ENCODE measurements around the gene ART3. TPM values are rescaled to one million over a fixed set of nuclear protein-coding genes. Genes with fewer than 3 reads are reported as not detected.

The ART3 gene
- total RNA-seq, 1 experiment from 2014 or later, result not detected

DNA sequence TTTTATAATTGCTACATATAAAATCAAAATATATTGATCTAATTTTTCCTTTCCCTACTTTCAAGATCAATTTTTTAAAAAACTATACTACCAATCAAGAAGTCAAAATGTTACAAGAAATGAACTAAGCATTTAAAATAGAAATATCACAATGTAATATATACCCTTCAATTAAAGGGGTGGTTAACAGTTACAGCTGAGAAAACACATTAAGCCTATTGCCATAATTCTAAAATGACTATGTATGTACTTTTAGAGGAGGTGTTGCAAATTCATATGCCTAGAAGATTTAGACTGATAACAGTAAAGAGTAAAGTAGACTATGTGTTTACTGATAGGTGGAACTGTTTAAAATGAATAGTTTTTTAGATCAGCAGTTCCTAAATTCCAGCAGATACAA lies 70.0 kb downstream of the ART3 start:
- Mint-ChIP-seq H3K4me3 (ENCODE audit: unreplicated experiment) (no peak overlapping the region), H3K36me3 (ENCODE audit: insufficient read depth, unreplicated experiment) (peaks cover 33% of the 10 kb centered on the region), H3K4me1 (ENCODE audit: low read depth, unreplicated experiment) (peaks cover 5% of the 10 kb centered on the region), H3K27ac (ENCODE audit: unreplicated experiment) (no peak overlapping the region), H3K27me3 (ENCODE audit: insufficient read depth, unreplicated experiment) (no peaks in the 10 kb centered on the region), H3K9me3 (ENCODE audit: unreplicated experiment) (no peaks in the 10 kb centered on the region)
- ChIA-PET POLR2A (no interaction called here), CTCF (no interaction called here)
- H3K36me3 ChIP-seq (ENCODE audit: control insufficient read depth, insufficient read depth, low read length), result no peaks in the 10 kb centered on the region
- H3K4me3 ChIP-seq (ENCODE audit: low read depth, low read length), result no peak overlapping the region
- H3K27me3 ChIP-seq (replicated peaks; ENCODE audit: control insufficient read depth, insufficient read depth, low read length), result no peaks in the 10 kb centered on the region
- intact Hi-C loops (cut with micrococcal nuclease; ENCODE audit: unreplicated experiment), result no loop called here
- H3K4me1 ChIP-seq, result 0 out of 2 replicates have a peak, but pooled peaks cover 5% of the 10 kb centered on the region
- no peaks in the 10 kb centered on the region for H3K9me3 ChIP-seq
- no TSS peak for BruUV-seq (replicated peaks)
- no peak for DNase-seq
- TF ChIP-seq, protein P1, sequence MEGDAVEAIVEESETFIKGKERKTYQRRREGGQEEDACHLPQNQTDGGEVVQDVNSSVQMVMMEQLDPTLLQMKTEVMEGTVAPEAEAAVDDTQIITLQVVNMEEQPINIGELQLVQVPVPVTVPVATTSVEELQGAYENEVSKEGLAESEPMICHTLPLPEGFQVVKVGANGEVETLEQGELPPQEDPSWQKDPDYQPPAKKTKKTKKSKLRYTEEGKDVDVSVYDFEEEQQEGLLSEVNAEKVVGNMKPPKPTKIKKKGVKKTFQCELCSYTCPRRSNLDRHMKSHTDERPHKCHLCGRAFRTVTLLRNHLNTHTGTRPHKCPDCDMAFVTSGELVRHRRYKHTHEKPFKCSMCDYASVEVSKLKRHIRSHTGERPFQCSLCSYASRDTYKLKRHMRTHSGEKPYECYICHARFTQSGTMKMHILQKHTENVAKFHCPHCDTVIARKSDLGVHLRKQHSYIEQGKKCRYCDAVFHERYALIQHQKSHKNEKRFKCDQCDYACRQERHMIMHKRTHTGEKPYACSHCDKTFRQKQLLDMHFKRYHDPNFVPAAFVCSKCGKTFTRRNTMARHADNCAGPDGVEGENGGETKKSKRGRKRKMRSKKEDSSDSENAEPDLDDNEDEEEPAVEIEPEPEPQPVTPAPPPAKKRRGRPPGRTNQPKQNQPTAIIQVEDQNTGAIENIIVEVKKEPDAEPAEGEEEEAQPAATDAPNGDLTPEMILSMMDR (IDR thresholded peaks at IDR 0.05; ENCODE audit: insufficient read depth in 1 of 2, low read depth in 1 of 2, low read length in 1 of 2, severe bottlenecking in 1 of 2, unreplicated experiment in 1 of 2), result no peak

DNA sequence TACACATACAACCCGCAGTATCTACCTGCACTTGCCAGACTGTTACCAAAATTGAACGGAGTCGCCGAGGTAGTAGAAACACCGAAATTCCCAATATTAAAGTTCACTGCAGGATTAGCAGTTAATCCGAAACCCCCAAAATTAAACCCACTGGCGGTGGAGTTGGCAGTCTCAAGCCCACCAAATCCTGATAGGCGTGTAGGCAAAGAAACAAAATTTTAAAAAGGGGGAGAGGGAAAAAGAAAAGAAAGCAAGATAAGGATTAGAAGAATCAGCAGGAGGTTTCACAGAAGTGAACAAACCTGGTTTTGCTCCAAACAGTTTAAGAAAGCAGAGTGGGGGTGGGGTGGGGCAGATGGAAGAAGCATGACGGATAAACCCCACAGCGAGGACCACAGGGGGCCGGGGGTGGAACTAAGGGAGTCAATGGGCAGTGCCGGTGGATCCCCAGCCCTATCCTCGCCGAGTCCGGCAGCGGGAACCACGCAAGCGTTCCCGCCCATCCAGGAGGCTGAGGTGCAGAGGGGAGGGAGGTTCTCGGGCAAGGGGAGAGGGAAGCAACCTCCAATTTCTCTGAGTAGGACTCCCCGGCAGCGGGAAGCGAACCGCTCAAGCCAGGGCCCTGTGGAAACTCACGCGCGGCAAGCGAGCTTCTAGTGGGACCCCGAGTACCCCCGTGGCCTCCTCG lies 73.1 kb downstream of the ART3 start:
- Histone ChIP-seq H3K4me3 (ENCODE audit: low read depth, low read length) (peak overlapping the region; percentile 74), H3K36me3 (ENCODE audit: control insufficient read depth, insufficient read depth, low read length) (no peaks in the 10 kb centered on the region), H3K27me3 (replicated peaks; ENCODE audit: control insufficient read depth, insufficient read depth, low read length) (no peaks in the 10 kb centered on the region), H3K9me3 (no peaks in the 10 kb centered on the region), H3K4me1 (0 out of 2 replicates have a peak, but pooled peaks cover 6% of the 10 kb centered on the region)
- Mint-ChIP-seq H3K27ac (ENCODE audit: unreplicated experiment) (peak overlapping the region; percentile 91), H3K4me1 (ENCODE audit: low read depth, unreplicated experiment) (peaks cover 6% of the 10 kb centered on the region), H3K36me3 (ENCODE audit: insufficient read depth, unreplicated experiment) (peaks cover 19% of the 10 kb centered on the region), H3K4me3 (ENCODE audit: unreplicated experiment) (peak overlapping the region; percentile 93), H3K9me3 (ENCODE audit: unreplicated experiment) (no peaks in the 10 kb centered on the region), H3K27me3 (ENCODE audit: insufficient read depth, unreplicated experiment) (no peaks in the 10 kb centered on the region)
- no TSS peak for BruUV-seq (replicated peaks)
- DNase-seq, result peak; percentile 80 to 81
- ChIA-PET POLR2A (interaction anchor here (0.5 to 1.5 kb wide), 2 partner anchors 160 to 189 kb away, joined by 3 to 4 read pairs; no protein-coding TSS in a partner anchor), CTCF (interaction anchor here (1.0 kb wide), 2 partner anchors 33 to 152 kb away, joined by 5 read pairs; no protein-coding TSS in a partner anchor)
- intact Hi-C loops (cut with micrococcal nuclease; ENCODE audit: unreplicated experiment), result no loop called here
- TF ChIP-seq, protein P1 (IDR thresholded peaks at IDR 0.05; ENCODE audit: insufficient read depth in 1 of 2, low read depth in 1 of 2, low read length in 1 of 2, severe bottlenecking in 1 of 2, unreplicated experiment in 1 of 2), result no peak

- CTCF ChIA-PET, result interaction anchor here (1.0 kb wide), 2 partner anchors 32 to 152 kb away, joined by 5 read pairs; no protein-coding TSS in a partner anchor
- H3K4me1 ChIP-seq, result 0 out of 2 replicates have a peak, but pooled peaks cover 6% of the 10 kb centered on the region
- H3K36me3 ChIP-seq (ENCODE audit: control insufficient read depth, insufficient read depth, low read length), result no peaks in the 10 kb centered on the region
- peaks cover 6% of the 10 kb centered on the region for H3K4me1 Mint-ChIP-seq (ENCODE audit: low read depth, unreplicated experiment)
- H3K4me3 ChIP-seq (ENCODE audit: low read depth, low read length), result peak within 1 kb of the TSS; percentile 74
- no peaks in the 10 kb centered on the region for H3K9me3 ChIP-seq
- DNase-seq, result peak; percentile 91 to 94
- H3K9me3 Mint-ChIP-seq (ENCODE audit: unreplicated experiment), result no peaks in the 10 kb centered on the region
- TF ChIP-seq, protein P1 (IDR thresholded peaks at IDR 0.05; ENCODE audit: insufficient read depth in 1 of 2, low read depth in 1 of 2, low read length in 1 of 2, severe bottlenecking in 1 of 2, unreplicated experiment in 1 of 2), result no peak
- no peaks in the 10 kb centered on the region for H3K27me3 Mint-ChIP-seq (ENCODE audit: insufficient read depth, unreplicated experiment)
- H3K36me3 Mint-ChIP-seq (ENCODE audit: insufficient read depth, unreplicated experiment), result peaks cover 19% of the 10 kb centered on the region
- BruUV-seq (replicated peaks), result no TSS peak
- POLR2A ChIA-PET, result interaction anchor here (0.5 to 1.5 kb wide), 2 partner anchors 159 to 189 kb away, joined by 3 to 4 read pairs; no protein-coding TSS in a partner anchor
- peak within 1 kb of the TSS; percentile 91 for H3K27ac Mint-ChIP-seq (ENCODE audit: unreplicated experiment)
- intact Hi-C loops (cut with micrococcal nuclease; ENCODE audit: unreplicated experiment), result no loop called here
- no peaks in the 10 kb centered on the region for H3K27me3 ChIP-seq (replicated peaks; ENCODE audit: control insufficient read depth, insufficient read depth, low read length)
- H3K4me3 Mint-ChIP-seq (ENCODE audit: unreplicated experiment), result peak within 1 kb of the TSS; percentile 93
Observed at GRCh38 chr4:76148142-76148865, 73.8 kb downstream of the ART3 start, which contains the start of gene NUP54. Gene NUP54 (minus strand): TSS chr4:76148397. CDS start chr4:76148374, 23 bp downstream.

All from Caco-2 (cell line).